Omental fat pad (tissue), 4 donors: ENCODE results near the gene UVSSA. TPM values are rescaled to one million over a fixed set of nuclear protein-coding genes. Genes with fewer than 3 reads are reported as not detected.

Experiments
- ATAC-seq: fragments of 150-250 bp; one replicate; pipeline ENCODE4 v1.9.1; 2016; ENCODE audit warnings: mild to moderate bottlenecking, moderate library complexity; ENCODE audit not compliant: low FRiP score
- DNase-seq: peaks from one replicate; pipeline ENCODE4 v3.0.0-alpha.2; 2019; ENCODE audit warnings: low spot score
- total RNA-seq, 4 donors: library from RNA; depleted of rRNA; stranded (reverse); fragments of >200 nt; gene quantifications; one replicate each; pipeline ENCODE4 v1.1.0, GENCODE V29; 2016
- TF ChIP-seq, protein P1 (sequence below), 3 donors: fragments of 450-650 bp; IDR thresholded peaks; one replicate each; pipeline ENCODE4 v1.5.1; 2016 to 2017; ENCODE audit warnings: antibody characterized with exemption in 3 of 3, mild to moderate bottlenecking in 3 of 3, moderate library complexity in 2 of 3

UVSSA gene
- total RNA-seq, 4 donors from 2014 or later = 10.2 to 28.2 (median 13.0) TPM

DNA sequence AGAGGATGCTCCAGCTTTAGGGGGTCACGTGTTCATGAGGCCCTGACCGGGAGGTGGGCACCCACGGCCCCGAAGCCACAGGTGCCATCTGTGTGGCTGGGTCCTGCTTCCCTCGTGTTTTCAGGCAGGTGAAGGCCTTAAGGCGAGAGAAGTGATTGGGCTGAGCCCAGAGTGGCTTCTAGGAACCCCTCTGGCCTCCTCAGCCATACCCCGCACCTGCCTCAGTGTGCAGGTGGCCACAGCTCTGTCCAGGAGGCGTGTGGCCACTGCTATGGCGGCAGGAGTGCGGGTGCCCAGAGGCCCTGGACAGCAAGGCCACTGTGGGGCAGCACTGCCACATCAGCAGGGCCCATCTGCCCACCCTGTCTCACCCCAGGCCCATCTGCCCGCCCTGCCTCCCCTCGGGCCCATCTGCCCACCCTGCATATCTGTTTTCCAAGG, 34.2 kb downstream of the UVSSA start:
- no peak for DNase-seq
- TF ChIP-seq, protein P1, sequence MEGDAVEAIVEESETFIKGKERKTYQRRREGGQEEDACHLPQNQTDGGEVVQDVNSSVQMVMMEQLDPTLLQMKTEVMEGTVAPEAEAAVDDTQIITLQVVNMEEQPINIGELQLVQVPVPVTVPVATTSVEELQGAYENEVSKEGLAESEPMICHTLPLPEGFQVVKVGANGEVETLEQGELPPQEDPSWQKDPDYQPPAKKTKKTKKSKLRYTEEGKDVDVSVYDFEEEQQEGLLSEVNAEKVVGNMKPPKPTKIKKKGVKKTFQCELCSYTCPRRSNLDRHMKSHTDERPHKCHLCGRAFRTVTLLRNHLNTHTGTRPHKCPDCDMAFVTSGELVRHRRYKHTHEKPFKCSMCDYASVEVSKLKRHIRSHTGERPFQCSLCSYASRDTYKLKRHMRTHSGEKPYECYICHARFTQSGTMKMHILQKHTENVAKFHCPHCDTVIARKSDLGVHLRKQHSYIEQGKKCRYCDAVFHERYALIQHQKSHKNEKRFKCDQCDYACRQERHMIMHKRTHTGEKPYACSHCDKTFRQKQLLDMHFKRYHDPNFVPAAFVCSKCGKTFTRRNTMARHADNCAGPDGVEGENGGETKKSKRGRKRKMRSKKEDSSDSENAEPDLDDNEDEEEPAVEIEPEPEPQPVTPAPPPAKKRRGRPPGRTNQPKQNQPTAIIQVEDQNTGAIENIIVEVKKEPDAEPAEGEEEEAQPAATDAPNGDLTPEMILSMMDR (IDR thresholded peaks at IDR 0.05) = no peak
- no peak for ATAC-seq

DNA sequence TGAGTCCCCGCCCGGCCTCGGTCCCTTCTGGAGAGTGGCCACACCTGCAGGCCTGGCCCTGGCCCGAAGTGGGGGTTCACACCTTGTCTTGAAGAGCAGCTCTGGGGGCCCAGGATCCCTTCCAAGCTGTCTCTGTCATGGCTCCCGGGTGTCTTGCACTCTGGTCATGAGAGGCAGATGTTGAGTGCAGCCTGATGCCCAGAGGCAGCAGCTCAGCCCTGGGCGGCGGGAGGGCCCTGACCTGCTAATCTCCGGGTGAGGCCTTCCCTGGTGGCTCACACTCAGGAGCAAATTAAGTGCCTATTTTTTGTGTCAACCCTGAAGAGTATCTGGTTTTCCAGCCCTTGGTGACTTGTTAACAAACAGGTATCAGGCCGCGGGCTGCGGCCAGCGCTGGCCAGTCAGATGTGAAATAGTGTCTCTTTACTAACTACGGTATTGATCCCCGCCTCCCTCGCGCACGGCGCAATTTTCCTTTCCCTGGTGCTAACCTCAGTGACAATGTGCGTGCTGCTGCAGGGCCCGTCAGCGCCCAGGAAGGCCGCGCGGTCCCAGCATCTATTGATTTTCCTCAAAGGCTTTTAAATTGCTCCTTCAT, 35.0 kb downstream of the UVSSA start:
- TF ChIP-seq, protein P1 (IDR thresholded peaks at IDR 0.05) = no peak
- DNase-seq = no peak
- no peak for ATAC-seq

DNA sequence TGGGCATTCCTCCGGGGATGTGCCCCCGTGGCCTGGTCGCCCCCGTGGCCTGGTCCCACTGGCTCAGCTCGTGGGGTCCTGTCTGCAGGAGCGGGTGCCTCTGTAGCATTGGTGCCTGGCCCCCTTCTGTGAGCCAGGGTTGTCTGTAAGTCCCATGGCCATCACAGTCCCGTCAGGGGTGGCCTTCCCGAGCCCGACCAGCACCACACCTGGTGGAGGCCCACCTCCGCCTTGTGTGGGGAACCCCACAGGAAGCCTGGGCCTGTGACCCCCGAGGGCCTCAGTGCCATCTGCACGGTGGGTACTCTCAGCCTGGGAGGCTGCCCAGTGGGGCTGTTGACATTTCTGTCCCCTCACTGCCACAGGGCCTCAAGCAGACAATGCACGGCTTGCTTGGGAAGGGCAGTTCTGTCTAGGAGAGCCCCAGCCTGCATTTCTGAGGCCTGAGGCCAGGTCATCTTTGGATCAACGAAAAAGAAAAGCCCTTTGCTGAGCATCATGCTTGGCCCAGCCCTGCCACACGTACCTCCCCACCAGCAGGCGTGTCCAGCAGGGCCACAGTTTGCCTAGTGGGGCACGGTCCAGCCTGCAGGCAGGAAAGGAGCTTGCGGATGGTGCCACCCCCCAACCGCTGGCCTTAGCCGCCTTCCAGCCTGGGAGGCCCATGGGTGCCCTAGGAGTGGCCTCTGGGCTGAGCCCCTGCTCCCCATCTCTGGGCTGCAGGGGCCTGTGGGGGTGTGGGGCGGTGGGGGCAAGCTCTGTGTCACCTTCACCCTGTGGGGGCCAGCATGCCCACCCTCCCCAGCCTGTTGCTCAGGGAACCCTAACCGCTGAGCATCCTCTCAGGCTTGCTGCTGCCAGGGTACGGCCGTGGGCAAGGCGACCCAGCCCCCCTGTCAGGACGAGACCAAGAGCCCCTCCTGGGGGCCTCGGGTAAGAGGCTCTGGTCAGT, 36.0 kb downstream of the UVSSA start:
- DNase-seq (no peak), ATAC-seq (no peak)
- TF ChIP-seq, protein P1 (IDR thresholded peaks at IDR 0.05) = no peak

DNA sequence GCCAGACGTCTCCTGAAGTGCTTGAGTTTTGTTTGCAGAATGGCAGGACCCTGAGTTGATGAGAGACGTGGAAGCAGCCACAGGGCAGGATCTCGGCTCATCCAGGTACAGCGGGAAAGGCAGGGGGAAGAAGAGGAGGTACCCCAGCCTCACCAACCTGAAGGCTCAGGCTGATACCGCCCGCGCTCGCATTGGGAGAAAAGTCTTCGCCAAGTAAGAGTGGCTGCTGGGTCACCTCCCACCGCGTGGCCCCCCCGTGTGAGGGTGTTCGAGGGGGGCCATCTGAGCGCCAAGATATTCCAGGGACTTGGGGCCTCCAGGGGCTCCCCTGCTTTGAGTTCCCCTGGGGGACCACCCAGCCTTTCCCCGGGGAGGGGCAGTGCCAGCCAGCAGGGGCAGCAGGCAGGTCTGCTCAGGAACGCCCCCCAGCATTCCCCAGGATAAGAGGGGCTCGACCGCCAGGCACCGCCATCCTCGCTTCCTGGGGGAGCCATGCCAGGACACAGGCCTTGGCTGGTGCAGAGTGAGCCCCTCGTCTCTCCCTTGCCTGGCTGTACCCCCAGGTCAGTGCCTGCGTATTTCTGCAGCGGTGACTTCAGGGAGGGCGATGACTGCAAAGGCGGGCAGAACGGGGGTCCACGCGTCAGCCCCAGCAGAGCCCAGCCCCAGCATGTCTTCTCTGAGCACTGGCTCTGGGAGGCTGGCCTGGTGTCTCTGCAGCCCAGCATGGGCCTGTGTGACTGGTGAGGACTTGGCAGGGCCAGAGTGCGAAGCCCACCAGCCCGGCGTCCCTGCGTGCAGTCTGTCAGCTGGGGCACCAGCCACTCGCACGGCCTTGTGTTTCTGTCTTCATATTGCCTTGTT, 37.0 kb downstream of the UVSSA start:
- ATAC-seq = no peak
- TF ChIP-seq, protein P1 (IDR thresholded peaks at IDR 0.05) = no peak
- no peak for DNase-seq

DNA sequence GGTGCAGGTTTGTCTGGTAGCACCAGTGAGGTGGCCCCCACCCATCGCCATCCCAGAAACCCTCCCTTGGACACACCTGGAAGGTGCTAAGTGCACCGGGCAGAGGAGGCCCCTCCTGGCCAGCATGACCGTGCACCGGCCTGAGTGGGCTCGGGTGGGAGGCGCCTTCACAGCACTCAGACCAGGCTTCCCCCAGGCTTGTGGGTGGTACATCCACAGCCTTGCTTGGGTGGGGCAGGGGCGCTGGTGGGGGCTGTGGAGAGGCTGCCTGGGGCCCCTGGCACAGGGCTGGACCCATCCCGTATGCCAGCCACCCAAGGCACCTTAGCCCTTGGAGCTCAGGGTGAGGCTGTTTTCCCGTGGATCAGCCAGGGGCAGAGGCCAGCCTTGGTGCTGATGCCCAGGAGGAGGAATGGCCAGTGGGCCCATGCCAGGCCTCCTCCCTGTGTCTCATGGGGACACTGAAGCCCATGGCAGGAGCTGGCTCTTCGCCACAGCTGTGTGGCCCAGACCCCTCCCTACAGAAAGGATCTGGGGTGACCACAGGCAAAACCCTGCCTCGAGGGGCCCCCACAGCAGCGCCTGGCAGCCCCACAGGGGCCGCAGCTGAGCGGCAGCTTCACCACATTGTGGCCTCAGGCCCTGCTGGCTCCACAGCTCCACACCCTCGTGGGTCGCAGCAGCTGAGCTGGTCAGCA, 37.8 kb downstream of the UVSSA start:
- ATAC-seq (no peak), DNase-seq (no peak)

More for the DNA sequence above, 37.8 kb downstream of the UVSSA start:
- TF ChIP-seq, protein P1 (IDR thresholded peaks at IDR 0.05) = no peak
